GM18519 (cell line): Measurements from ENCODE around the gene CHCHD1.
"Not testable (repeated sequence)": the region's sequence is repeated elsewhere in the genome, so short reads cannot be mapped to it uniquely, and the experiment has no call there.

ENCODE experiments used
- ATAC-seq: cut with Tn5 transposase; IDR thresholded peaks from one replicate; pipeline ENCODE4 v1.9.1; 2021; ENCODE audit warnings: mild to moderate bottlenecking, moderate library complexity; ENCODE audit not compliant: unreplicated experiment, low FRiP score

CHCHD1 gene

GRCh38 chr10:73790886-73791625, 9.2 kb downstream of the CHCHD1 start:
- no peak for ATAC-seq

- ATAC-seq = no peak
These were observed 10.1 kb downstream of the CHCHD1 start for GRCh38 chr10:73791871-73792400.

- no peak for ATAC-seq
These were observed 11.6 kb downstream of the CHCHD1 start for GRCh38 chr10:73793456-73793855.

- ATAC-seq = not testable (repeated sequence)
These were observed 13.6 kb downstream of the CHCHD1 start for GRCh38 chr10:73795491-73795890.

- ATAC-seq = not testable (repeated sequence)
These were observed 14.2 kb downstream of the CHCHD1 start for GRCh38 chr10:73796035-73796434.

GRCh38 chr10:73796766-73797165, 14.9 kb downstream of the CHCHD1 start:
- ATAC-seq = no peak

- no peak for ATAC-seq
These were observed 15.6 kb downstream of the CHCHD1 start for GRCh38 chr10:73797324-73798025.

GRCh38 chr10:73798087-73798486, 16.2 kb downstream of the CHCHD1 start:
- no peak for ATAC-seq

- no peak for ATAC-seq
These were observed 17.2 kb downstream of the CHCHD1 start for GRCh38 chr10:73798927-73799560.

GRCh38 chr10:73799899-73800559, 18.2 kb downstream of the CHCHD1 start:
- no peak for ATAC-seq

- ATAC-seq = no peak
These were observed 18.9 kb downstream of the CHCHD1 start for GRCh38 chr10:73800560-73801252.

- no peak for ATAC-seq
These were observed 19.4 kb downstream of the CHCHD1 start for GRCh38 chr10:73801253-73801590.

GRCh38 chr10:73802276-73802991, 20.6 kb downstream of the CHCHD1 start:
- ATAC-seq = no peak

- no peak for ATAC-seq
These were observed 21.9 kb downstream of the CHCHD1 start for GRCh38 chr10:73803680-73804286.

- no peak for ATAC-seq
These were observed 24.5 kb downstream of the CHCHD1 start for GRCh38 chr10:73806176-73806950.

GRCh38 chr10:73807471-73807870, 25.6 kb downstream of the CHCHD1 start:
- ATAC-seq = no peak

- no peak for ATAC-seq
These were observed 26.4 kb downstream of the CHCHD1 start for GRCh38 chr10:73808021-73808815.
